Measurements from ENCODE around the gene NETO1. TPM values are rescaled to one million over a fixed set of nuclear protein-coding genes. Genes with fewer than 3 reads are reported as not detected.

Gene NETO1
- total RNA-seq, 1 donor from 2014 or later: not detected

DNA sequence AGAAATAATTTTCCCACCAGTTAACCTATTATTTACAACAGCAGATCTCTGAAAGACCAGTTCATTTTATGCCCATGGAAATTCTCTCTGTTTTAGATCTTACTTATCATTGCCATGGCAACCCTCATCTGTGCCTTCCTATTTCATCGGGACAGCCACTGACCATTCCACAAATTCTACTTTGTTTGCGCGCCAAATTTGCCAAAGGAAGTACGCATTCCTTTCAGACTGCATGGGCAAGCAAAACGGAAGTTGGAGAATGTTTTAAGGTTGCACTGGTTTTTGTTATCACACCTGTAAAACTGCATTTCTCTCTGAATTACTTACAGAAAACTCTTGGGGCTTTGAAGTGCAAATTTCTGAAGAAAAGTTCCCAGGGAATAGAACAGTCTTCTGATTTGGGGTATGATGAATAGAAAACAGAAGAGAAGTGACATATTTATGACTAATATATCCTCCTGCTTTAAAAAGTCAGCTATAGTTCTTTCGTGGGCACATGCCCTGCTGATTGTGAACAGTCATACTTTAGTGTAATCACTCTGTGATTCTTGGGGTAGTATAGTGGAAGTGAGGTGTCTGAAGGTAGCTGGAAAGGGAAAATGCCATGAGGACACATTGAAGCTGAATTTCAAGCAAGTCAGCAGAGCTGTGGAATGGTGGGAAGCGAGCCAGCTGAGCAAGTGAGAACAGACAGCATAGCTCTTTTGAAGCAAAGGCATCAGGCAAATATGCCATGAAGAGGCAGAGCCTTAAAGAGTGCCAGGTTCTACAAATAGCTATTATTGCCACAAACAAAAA, 20.9 kb downstream of the NETO1 start:
- no peak for ATAC-seq

DNA sequence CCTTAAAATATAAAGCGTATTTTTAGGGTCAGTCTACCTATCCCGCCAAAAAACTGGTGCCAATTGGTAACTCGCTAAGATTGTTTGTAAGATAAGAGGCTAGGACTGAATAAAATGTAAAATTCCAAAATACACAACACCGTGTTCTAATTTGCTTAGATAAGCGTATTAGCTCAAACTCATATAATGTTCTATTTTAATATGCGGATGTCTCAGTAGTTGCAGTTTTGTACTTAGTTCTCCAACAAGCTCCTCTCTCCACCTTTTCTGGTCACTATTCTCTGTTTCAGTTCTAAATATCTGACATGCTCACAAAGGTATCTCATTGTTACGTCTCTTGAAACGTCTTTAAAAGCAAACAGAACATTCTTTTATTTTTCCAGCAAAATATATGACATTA, 24.0 kb downstream of the NETO1 start:
- ATAC-seq (no peak), DNase-seq (ENCODE audit: low spot score) (no peak)

More for the DNA sequence above, 20.9 kb downstream of the NETO1 start:
- DNase-seq (ENCODE audit: low spot score): no peak

DNA sequence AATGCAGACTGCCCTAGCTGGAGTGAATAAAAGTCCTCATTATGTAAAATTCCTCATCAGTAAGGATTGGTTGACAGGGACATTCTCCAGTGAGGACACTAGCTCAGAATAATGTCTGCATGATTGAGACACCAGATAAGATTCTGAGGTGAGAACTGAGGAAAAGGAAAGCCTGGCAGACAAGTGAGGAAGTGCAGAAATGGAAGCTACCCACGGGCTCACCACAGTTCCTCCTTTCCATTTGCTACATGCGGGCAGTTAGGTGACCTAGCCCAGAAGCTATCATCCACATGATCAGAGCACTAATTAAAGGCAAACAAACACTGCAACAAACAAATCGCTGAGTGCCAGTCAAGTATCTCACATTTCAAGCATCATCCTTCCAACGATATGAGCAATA, 27.7 kb downstream of the NETO1 start:
- no peak for DNase-seq (ENCODE audit: low spot score)
- ATAC-seq: no peak

DNA sequence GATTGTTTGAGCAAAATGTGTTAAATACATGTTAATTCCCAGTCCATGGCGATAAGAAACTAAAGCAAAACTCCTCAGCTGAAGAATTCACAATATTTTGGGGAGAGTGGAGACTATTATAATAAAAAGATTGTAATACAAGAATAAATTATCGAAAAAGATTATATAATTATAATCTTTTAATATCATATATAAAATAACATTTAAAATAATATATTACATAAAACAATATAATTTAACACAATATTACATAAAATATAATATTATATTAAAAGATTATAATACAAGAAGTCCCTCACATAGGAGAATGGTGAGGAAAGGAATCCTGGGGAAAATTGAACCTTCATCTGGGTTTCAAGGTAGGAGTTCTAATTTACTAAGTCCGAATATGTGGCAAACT, 33.1 kb downstream of the NETO1 start:
- ATAC-seq: no peak
- DNase-seq (ENCODE audit: low spot score): no peak

DNA sequence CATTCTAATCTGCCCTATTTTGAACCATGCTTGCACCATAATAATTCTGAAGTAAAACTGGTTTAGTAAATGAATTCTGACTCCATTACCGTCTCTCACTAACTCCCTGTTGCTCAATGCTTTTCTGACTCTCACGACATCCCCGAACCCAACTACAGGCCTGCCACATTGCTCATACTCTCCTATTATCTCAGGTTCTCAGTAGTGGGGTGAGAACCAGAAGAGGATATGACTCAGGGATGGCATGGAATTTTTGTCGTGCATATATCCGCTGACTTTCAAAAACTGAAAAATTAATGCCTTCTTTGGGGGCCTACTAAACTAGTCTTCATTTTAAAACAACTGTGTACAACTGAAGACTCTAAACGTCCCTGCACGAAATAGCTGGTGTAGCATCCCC, 34.3 kb downstream of the NETO1 start:
- no peak for ATAC-seq
- no peak for DNase-seq (ENCODE audit: low spot score)

DNA sequence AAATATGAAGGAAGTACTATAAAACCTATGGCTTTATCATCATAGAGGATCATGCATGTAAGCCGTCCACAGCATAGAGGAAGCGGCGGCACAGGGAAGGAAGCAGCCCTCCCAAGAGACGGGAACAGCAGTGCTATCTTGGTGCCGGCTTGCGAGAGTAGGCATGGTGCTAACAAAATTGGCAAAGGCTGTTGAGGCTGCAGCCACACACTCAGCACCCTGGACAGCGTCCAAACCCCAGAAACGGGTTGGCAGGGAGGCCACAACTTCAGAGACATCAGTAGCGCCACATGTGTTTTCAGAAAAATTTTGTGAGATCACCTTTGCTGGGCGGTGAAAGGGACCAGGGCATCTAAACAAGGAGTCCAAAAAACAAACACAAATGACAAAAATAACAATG, 37.7 kb downstream of the NETO1 start:
- ATAC-seq (no peak), DNase-seq (ENCODE audit: low spot score) (no peak)

DNA sequence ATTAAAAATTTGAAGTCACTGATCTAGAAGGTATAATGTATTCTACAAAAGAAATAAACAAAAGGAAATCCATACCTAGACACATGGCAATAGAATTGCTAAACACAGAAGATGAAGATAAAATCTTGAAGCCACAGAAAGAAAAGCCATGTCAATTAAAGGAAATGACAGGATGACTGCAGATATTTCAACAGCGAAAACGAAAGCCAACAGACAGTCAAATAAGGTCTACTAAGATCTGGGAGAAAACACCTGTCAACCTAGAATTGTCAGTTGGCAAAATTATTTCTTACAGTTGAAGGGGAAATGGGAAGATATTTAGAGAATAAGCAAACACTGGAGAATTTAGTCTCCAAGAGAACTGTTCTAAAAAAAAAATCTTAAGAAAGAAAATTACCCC, 39.2 kb downstream of the NETO1 start:
- no peak for DNase-seq (ENCODE audit: low spot score)
- no peak for ATAC-seq

DNA sequence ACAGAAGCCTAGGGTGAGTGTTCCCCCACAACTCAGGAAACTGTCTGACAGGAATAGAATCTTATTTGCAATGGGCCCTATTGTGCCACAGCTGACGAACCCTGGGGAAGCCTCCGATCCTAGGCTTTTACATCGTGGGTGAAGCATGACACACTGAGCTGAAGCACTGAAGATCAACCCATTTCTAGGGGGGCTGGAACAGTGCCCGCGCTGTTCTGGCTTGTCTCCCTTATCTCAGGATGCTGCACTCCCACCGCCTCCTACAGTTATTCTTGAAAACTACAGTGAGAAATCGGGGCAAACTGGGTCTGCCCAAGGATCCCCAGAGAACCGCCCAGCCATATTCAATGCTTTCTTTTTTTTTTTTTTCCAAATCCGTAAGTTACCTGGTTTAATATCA, 41.1 kb downstream of the NETO1 start:
- no peak for ATAC-seq
- no peak for DNase-seq (ENCODE audit: low spot score)

DNA sequence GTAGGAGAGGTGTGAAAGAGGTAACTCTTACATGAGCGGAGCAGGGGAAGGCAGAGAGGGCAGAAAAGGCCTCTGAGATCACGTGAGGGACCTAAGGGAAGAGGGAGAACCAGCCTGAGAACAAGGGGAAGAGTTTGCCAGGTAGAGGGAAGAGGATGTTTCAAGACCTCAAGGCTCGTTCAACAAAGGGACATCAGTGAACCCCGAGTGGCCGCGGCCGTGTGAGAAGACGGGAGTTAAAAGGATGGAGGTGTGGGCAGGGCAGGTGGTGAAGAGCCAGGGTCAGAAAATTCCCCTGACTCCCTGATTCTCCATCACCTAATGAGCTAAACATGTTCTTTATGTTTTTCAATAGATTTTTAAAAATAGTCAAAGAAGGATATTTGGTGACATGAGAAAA, 44.4 kb downstream of the NETO1 start:
- no peak for DNase-seq (ENCODE audit: low spot score)
- ATAC-seq: no peak

DNA sequence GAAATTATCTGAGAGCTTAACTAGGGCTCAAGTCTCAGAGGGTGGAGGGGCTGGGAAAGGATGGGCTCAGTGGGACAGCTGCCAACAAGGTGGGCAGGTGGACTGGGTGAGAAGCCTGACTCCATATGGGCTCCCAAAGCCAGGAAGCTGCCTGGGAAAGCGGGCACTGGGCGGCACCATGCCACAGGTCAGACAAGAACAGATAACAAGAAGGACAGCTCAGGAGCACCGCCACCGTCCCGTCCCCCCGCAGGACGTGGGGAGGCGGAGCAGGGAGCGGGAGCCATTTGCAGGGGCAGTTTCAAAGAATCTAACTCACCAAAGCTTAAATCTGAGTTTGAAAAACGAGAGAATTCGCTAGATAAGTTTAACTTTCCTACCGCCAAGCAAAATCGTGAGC, 45.6 kb downstream of the NETO1 start:
- ATAC-seq (no peak), DNase-seq (ENCODE audit: low spot score) (no peak)

DNA sequence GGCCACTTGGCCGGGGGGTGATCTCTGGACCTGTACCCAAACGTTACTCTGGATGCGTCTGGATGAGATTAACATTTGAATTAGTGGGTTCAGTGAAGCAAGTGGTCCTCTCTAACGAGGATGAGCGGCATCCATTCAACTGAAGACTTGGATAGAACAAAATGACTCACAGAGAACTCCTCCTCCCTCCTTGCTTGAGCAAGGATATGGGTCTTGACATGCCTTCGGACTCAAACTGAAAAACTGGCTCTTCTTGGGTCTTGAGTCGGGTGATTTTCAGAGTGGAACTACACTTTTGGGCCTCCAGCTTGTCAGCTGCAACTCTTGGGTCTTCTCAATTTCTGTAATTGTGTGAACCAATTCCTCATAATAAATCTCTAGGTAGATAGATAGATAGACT, 47.2 kb downstream of the NETO1 start:
- DNase-seq (ENCODE audit: low spot score): no peak
- no peak for ATAC-seq

DNA sequence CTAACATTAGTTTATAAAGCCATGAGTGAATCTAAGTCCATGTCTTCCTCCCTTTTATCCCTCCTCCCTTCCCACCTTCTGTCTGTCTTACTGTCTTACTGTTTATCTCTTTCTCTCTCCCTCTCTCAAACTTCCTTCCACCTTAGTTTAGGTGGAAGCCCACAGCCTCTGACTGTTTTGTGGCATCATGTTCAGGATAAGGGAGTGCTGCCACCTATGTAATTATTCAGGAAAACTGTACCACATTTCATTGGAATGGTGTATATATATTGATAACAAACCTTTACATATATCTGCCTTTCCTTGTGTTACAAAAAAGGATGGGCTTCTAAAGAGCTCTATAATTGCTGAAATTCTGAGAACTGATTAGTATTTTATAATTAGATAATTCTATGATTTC, 48.7 kb downstream of the NETO1 start:
- DNase-seq (ENCODE audit: low spot score) (no peak), ATAC-seq (no peak)

DNA sequence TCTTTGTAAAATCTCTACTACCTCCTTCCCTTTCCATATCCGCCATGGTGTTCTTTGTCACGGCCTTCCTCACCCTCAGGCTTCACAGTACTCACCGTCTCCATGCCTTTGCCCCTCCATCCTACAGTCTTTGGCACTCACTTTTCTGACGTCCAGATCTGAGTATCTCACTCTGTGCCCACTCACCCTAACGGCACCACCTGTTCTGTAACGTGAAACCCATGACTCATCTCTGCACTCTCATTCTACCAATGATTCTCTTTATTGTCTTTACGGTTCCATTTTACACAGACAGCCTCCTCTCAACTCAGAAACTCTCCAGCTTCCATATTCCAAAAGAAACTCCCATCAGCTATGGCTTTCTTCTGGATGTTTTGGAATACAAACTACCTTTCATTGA, 56.7 kb downstream of the NETO1 start:
- DNase-seq (ENCODE audit: low spot score): no peak
- ATAC-seq: no peak

DNA sequence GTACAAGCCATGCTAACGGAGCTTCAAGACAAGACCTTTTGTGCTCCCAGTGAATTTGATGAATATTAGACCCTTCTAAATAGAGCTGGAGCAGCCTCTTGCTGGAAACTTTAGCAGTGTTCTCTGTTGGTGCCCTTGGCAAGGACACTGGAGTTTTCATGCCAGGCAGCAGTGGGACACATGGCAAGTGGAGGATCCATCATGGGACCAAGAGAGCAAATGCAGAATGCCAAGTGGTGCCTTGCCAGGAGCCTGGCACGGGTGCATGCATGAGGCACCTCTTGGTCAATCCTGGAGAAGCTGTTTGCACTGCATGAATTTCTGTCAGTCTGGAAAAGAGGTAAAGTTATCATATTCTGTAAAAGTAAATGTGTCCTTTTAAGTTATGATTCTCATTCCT, 59.1 kb downstream of the NETO1 start:
- ATAC-seq (no peak), DNase-seq (ENCODE audit: low spot score) (no peak)

DNA sequence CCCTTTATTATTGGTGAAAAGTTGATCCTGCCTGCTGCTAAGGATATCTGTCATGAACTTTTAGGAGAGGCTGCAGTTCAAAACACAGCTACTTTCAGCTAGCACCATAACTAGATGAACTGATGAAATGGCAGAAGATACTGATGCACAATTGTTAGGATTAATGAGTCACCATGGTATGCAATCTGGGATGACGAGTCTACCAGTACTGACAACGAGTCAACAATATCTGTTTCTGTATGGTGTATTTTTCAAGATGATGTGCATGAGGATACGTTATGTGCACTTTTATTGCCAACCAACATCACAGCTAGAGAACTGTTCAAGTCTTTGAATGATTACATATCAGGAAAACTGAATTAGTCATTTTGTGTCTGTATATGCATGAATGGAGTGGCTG, 68.7 kb downstream of the NETO1 start:
- no peak for DNase-seq (ENCODE audit: low spot score)
- no peak for ATAC-seq

DNA sequence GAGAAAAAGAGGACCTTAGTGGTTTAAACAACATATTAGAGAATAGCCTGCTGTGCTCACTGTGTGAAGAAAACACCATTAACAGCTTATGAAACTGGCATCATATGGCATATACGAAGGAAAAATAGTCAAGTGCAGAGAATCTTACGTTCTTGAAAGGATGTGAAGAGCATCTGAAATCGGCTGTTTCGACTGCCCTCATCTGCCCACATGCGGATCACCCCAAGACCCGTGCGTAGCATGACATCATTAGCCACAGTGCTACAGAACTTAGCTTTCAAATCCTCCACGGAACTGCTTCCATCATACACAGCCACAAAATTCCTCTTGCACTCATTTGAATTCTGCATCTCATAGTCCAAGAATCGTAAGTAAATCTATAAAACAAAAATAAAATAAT, 84.3 kb downstream of the NETO1 start:
- DNase-seq (ENCODE audit: low spot score) (no peak), ATAC-seq (no peak)

DNA sequence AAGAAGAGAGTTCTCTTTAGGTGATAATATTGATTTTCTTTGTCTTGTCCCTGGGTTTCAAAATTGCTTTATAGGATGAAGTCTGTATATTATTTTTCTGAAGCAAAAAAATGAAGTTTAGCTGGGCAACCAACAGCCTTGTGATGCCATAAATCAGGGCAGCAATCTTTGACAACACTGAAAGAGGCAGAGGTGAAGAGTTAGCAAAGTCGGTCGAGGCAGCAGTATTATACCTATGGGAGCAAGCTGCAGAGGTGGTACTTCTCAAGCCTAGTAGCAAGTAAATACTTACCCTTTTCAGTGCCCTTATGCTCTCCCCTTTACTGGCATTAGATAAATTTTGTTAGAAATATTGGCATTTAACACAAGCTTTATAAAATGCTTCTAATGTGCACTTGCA, 92.9 kb downstream of the NETO1 start:
- ATAC-seq (no peak), DNase-seq (ENCODE audit: low spot score) (no peak)

DNA sequence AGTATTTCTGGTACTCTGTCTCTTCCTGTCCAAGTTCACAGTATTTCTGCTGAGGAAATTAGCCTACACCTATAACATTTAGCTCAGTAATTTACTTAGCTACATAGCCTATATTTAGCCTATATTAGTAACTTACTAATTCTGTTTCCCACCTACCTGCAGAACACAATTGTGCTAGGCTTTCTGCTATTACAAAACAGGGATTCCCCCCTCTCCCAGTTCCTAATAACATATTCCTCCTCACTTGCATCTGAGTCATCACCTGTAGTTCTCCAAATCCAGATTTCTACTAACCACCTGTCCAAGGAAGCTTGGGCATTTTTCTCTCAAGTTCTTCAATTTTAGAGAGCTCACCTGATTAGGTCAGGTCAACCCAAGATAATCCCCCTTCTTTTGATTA, 94.9 kb downstream of the NETO1 start:
- no peak for DNase-seq (ENCODE audit: low spot score)
- no peak for ATAC-seq

DNA sequence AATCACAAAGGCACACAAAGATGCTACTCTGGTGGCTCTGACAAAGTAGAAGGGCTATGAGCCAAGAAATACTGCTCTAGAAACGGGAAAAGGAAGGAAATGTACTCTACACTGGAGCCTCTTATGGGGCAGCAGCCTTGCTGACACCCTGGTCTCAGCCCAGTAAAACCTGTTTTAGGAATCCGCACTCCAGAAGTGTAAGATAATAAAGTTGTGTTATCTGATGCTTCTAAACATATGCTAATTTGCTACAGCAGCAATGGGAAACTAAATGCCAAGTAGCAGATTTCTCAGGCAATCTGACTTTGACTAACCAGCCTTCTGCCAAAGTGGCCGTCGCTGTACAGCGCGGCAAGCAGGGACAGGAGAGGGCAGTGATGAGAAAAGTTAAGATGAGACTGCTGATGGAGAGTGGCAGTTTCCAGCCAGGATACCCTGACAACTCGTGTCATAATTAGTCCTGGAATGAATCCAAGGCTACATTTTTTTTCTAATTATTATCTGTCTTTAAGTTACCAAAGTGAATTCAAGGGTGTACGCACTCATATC, 99.0 kb downstream of the NETO1 start:
- no peak for ATAC-seq
- no peak for DNase-seq (ENCODE audit: low spot score)

DNA sequence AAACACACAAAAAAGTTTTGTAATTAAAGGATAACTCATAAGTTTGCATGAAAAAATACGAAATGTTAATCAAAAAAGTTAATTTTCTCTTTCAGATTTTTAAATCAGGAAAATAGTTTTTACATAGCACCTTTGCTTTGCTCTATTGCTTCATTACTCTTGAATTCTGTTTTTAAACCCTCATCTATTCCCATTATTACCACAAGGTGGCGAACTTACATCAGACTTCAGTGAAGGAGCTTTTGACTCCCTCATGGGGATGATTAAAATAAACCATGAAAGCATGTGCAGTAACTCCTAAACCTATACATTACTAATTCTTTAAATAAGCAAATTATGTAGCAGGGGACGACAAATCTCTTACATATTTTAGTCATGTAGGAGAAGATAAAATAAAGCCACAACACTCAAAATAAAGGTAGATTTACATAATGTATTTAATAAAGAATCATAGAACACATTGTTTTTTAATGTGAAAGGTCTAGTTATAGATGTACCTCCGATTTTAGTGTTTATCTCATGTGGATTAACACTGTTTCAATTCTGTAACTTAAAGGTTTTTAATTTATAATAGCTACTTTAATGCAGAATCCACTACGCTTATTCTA, 105.2 kb downstream of the NETO1 start:
- no peak for DNase-seq (ENCODE audit: low spot score)
- ATAC-seq: peak; percentile 88

DNA sequence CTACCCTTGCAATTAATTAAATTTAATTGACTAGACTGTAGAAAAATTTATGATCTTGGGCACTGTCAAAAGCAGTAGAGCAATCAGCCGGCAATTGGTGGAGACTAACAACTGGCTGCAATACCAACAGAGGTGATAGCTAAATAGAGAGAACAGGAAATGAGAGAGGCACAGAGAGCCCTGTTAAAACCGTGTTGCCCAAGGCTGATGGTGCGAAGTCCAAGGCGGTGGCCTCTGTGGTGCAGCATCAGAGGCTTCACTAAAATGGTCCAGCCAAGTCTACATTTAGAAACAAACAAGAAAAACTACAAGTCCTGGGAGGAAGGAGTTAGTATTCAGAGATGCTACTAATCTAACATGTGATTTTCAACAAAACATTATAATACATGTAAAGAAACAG, 115.6 kb downstream of the NETO1 start:
- ATAC-seq: no peak
- no peak for DNase-seq (ENCODE audit: low spot score)

DNA sequence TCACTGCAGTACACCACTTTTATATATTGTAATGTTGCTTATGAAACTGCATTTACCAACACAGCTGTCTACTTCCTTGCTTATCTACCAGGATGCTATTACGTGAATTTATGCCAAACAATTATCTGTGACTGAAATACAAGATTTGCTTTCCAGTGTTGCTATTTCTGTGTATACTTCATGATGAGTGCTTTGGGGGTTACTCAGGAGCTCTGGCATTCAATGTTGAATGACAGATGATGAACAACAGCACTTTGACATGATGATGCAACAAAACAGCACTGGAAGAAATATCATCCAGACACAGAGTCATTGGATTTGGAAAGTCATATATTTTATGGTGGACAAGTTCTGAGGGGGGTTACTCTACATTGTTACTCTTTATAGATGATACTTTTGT, 125.8 kb downstream of the NETO1 start:
- ATAC-seq (no peak), DNase-seq (ENCODE audit: low spot score) (no peak)

DNA sequence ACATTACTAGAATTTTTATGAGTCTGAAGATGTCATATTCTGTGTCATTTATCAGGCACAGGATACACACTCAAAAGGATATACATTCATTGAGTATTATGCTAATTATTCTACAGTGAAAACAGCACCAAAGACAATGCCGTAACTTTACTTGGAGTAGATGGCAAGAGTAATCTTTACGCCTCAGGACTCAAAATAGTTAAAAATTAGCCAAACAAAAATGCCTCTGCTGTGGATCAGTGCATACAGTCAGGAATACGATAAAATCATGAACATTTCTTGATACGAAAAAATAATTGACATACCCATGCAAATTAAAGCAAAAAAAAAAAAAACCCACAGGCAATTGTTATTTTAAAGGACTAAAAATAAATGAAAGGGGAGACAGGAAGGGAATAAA, 129.7 kb downstream of the NETO1 start:
- DNase-seq (ENCODE audit: low spot score) (no peak), ATAC-seq (no peak)

Measured in left lobe of liver (tissue), 2 donors.